Osteocyte (in vitro differentiated cells): ENCODE data around the gene PNLIPRP3. TPM values are rescaled to one million over a fixed set of nuclear protein-coding genes. Genes with fewer than 3 reads are reported as not detected.

Experiments
- DNase-seq: peaks from one replicate; pipeline ENCODE4 v3.0.0; 2021; ENCODE audit warnings: mixed read lengths; ENCODE audit not compliant: unreplicated experiment; ENCODE audit errors: extremely low spot score
- H3K27ac Mint-ChIP-seq: one replicate; pipeline ENCODE4 v1.8.0; 2021; ENCODE audit warnings: mild to moderate bottlenecking, mixed read lengths; ENCODE audit not compliant: unreplicated experiment
- H3K27me3 Mint-ChIP-seq: one replicate; pipeline ENCODE4 v1.8.0; 2021; ENCODE audit warnings: mixed read lengths; ENCODE audit not compliant: unreplicated experiment
- H3K36me3 Mint-ChIP-seq: one replicate; pipeline ENCODE4 v1.8.0; 2021; ENCODE audit warnings: mixed read lengths; ENCODE audit not compliant: unreplicated experiment
- H3K4me1 Mint-ChIP-seq: one replicate; pipeline ENCODE4 v1.8.0; 2021; ENCODE audit warnings: mixed read lengths; ENCODE audit not compliant: unreplicated experiment
- H3K4me3 Mint-ChIP-seq: one replicate; pipeline ENCODE4 v1.8.0; 2021; ENCODE audit warnings: mild to moderate bottlenecking, moderate library complexity, mixed read lengths; ENCODE audit not compliant: unreplicated experiment
- H3K9me3 Mint-ChIP-seq: one replicate; pipeline ENCODE4 v1.8.0; 2021; ENCODE audit warnings: mixed read lengths; ENCODE audit not compliant: unreplicated experiment
- CTCF ChIP-seq: fragments of 200-600 bp; sonication (generic); IDR thresholded peaks from 2 replicates; pipeline ENCODE4 v1.5.0; 2021; ENCODE audit warnings: antibody characterized with exemption, mild to moderate bottlenecking, moderate library complexity
- total RNA-seq: library from RNA; stranded (reverse); gene quantifications from 2 replicates; pipeline ENCODE4 v1.2.1, GENCODE V29; 2021

Gene PNLIPRP3
- total RNA-seq, 1 donor from 2014 or later: not detected

GRCh38 chr10:116395223-116395985 is 32.2 kb upstream of the PNLIPRP3 start:
- Mint-ChIP-seq H3K36me3 (no peaks in the 10 kb centered on the region), H3K9me3 (peaks cover 5% of the 10 kb centered on the region), H3K27ac (no peak overlapping the region), H3K4me1 (peaks cover 4% of the 10 kb centered on the region), H3K27me3 (peaks cover 2% of the 10 kb centered on the region), H3K4me3 (no peak overlapping the region)
- DNase-seq: no peak
- no peak for TF ChIP-seq CTCF

GRCh38 chr10:116398224-116398623 is 29.4 kb upstream of the PNLIPRP3 start:
- no peak overlapping the region for H3K27ac Mint-ChIP-seq
- peaks cover 5% of the 10 kb centered on the region for H3K9me3 Mint-ChIP-seq
- H3K4me3 Mint-ChIP-seq: no peak overlapping the region
- peaks cover 2% of the 10 kb centered on the region for H3K27me3 Mint-ChIP-seq
- H3K4me1 Mint-ChIP-seq: no peaks in the 10 kb centered on the region
- no peak for DNase-seq
- H3K36me3 Mint-ChIP-seq: no peaks in the 10 kb centered on the region
- no peak for TF ChIP-seq CTCF

- no peak for DNase-seq
- Mint-ChIP-seq H3K4me1 (no peaks in the 10 kb centered on the region), H3K27me3 (peaks cover 22% of the 10 kb centered on the region), H3K27ac (no peak overlapping the region), H3K9me3 (no peaks in the 10 kb centered on the region), H3K4me3 (no peak overlapping the region), H3K36me3 (no peaks in the 10 kb centered on the region)
- TF ChIP-seq CTCF: no peak
Measured at GRCh38 chr10:116402858-116403257, 24.8 kb upstream of the PNLIPRP3 start.

- no peaks in the 10 kb centered on the region for H3K36me3 Mint-ChIP-seq
- TF ChIP-seq CTCF: no peak
- no peaks in the 10 kb centered on the region for H3K9me3 Mint-ChIP-seq
- H3K27me3 Mint-ChIP-seq: peaks cover 28% of the 10 kb centered on the region
- H3K4me1 Mint-ChIP-seq: no peaks in the 10 kb centered on the region
- no peak overlapping the region for H3K4me3 Mint-ChIP-seq
- DNase-seq: no peak
- no peak overlapping the region for H3K27ac Mint-ChIP-seq
Measured at GRCh38 chr10:116403740-116404250, 23.9 kb upstream of the PNLIPRP3 start.

GRCh38 chr10:116408719-116409118 is 18.9 kb upstream of the PNLIPRP3 start:
- Mint-ChIP-seq H3K27ac (no peak overlapping the region), H3K4me3 (no peak overlapping the region), H3K9me3 (no peaks in the 10 kb centered on the region), H3K4me1 (no peaks in the 10 kb centered on the region), H3K36me3 (no peaks in the 10 kb centered on the region), H3K27me3 (peaks cover 42% of the 10 kb centered on the region)
- no peak for TF ChIP-seq CTCF
- DNase-seq: no peak
